Measurements from ENCODE around the gene GABRR1.

- TF ChIP-seq CTCF (IDR thresholded peaks at IDR 0.05) (no peak), POLR2A (IDR thresholded peaks at IDR 0.05) (no peak), POLR2AphosphoS5 (IDR thresholded peaks at IDR 0.05) (no peak), EP300 (IDR thresholded peaks at IDR 0.05; ENCODE audit: low read depth) (no peak)
Observed at GRCh38 chr6:89148016-89148750, 69.0 kb downstream of the GABRR1 start.
